Measurements from ENCODE around the gene PAFAH1B1.

DNA sequence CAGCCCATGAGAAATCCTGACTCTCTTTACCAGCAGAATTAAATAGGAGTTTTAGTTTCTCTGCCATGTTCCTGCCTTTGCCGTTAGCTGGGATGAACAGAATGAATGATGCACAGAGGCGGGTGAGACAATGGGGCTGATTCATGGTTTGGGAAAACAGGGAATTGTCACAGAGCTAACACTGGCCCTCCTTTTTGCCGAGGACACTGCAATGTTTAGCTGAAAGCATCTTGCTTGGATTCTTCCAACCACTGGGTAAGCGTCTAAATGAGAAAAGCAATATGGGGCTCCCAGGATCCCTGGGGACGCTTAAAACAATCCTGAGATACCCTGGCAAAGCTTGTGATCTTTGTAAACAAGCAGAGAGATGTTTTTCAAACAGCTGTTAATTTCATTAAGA is 12.8 kb upstream of the PAFAH1B1 start:
- TF ChIP-seq, protein P1, sequence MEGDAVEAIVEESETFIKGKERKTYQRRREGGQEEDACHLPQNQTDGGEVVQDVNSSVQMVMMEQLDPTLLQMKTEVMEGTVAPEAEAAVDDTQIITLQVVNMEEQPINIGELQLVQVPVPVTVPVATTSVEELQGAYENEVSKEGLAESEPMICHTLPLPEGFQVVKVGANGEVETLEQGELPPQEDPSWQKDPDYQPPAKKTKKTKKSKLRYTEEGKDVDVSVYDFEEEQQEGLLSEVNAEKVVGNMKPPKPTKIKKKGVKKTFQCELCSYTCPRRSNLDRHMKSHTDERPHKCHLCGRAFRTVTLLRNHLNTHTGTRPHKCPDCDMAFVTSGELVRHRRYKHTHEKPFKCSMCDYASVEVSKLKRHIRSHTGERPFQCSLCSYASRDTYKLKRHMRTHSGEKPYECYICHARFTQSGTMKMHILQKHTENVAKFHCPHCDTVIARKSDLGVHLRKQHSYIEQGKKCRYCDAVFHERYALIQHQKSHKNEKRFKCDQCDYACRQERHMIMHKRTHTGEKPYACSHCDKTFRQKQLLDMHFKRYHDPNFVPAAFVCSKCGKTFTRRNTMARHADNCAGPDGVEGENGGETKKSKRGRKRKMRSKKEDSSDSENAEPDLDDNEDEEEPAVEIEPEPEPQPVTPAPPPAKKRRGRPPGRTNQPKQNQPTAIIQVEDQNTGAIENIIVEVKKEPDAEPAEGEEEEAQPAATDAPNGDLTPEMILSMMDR (IDR thresholded peaks at IDR 0.05; ENCODE audit: insufficient read depth, low read length): no peak
- TF ChIP-seq, protein P2, sequence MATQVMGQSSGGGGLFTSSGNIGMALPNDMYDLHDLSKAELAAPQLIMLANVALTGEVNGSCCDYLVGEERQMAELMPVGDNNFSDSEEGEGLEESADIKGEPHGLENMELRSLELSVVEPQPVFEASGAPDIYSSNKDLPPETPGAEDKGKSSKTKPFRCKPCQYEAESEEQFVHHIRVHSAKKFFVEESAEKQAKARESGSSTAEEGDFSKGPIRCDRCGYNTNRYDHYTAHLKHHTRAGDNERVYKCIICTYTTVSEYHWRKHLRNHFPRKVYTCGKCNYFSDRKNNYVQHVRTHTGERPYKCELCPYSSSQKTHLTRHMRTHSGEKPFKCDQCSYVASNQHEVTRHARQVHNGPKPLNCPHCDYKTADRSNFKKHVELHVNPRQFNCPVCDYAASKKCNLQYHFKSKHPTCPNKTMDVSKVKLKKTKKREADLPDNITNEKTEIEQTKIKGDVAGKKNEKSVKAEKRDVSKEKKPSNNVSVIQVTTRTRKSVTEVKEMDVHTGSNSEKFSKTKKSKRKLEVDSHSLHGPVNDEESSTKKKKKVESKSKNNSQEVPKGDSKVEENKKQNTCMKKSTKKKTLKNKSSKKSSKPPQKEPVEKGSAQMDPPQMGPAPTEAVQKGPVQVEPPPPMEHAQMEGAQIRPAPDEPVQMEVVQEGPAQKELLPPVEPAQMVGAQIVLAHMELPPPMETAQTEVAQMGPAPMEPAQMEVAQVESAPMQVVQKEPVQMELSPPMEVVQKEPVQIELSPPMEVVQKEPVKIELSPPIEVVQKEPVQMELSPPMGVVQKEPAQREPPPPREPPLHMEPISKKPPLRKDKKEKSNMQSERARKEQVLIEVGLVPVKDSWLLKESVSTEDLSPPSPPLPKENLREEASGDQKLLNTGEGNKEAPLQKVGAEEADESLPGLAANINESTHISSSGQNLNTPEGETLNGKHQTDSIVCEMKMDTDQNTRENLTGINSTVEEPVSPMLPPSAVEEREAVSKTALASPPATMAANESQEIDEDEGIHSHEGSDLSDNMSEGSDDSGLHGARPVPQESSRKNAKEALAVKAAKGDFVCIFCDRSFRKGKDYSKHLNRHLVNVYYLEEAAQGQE (IDR thresholded peaks at IDR 0.05; ENCODE audit: insufficient replicate concordance, low read depth): no peak
- TF ChIP-seq POLR2AphosphoS5 (IDR thresholded peaks at IDR 0.05; ENCODE audit: low read depth): no peak
